Stimulated activated CD8-positive, alpha-beta memory T cell treated with anti-CD3 and anti-CD28 coated beads, Interleukin-7, amount 100 ng/mL, for 24 hours (primary cell): Measurements from ENCODE around the gene NUB1.
A peak's percentile ranks its signal among the peaks of the same experiment; 100 is the strongest.

ENCODE experiments used
- DNase-seq: peaks from one replicate; pipeline ENCODE4 v3.0.0-alpha.2; 2020; ENCODE audit warnings: low read depth

Gene NUB1

DNA sequence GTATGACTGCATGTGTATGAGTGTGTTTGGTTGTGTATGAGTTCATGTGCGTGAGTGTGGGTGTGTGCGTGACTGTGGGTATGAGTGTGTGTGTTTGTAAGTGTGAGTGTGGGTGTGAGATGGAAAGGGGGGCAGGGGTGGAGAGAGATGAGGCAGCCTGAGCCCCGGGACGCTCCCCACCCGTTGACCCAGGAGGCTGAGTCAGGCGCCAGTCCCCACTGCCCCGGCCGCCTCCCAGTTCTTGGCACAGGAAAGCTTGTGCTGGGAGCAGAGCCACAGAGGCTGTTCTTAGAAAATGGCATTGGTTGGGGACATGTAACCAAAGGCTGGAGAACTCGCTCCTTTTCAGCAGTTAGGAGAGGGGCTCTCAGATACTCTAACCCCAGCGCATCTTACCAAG is 27.8 kb upstream of the NUB1 start:
- no peak for DNase-seq

DNA sequence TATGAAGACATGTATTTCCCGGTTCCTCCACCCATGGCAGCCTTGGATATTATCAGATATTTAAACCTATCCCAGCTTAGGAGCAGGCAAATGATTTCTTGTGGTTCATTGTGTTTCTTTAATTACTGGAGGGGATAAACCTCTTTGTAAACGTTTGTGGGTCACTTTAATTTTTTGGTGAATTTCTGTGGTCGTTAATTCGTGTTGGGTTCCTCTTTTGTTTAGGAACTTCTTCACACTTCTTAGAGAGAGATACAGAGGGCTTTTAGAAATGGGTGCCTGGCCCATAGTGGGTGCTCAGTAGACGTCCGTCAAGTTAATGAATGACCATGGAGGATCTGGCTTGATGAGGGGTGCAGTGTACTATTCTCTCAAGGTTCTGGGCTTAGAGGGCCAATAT is 27.2 kb upstream of the NUB1 start:
- no peak for DNase-seq

DNA sequence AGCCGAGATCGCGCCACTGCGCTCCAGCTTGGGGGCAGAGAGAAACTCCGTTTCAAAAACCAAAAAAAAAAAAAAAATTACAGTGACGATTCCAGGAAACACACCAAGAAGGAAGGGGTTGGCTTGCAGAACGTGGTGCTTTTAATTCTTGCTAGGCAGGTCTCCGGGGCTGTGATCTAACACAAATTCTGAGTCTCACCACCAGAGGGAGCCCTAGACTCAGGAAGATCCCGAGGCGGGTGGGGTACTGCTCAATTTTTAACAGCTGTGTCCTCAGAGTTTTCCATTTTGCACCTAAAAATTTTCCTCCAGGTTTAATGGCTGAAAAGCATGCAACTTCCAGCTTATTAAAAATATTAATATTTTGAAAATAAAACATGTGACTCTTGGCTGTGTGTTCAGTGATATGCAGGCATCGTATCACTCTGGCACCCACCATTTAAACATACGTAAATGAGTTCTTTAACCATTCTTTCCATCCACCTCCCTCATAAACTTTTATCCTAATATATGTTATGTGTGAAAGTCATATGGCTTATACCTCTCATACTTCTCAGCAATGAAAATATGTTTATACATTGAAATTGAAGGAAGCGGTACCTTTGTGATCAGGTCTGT is 26.5 kb upstream of the NUB1 start:
- DNase-seq, result peak; percentile 47

DNA sequence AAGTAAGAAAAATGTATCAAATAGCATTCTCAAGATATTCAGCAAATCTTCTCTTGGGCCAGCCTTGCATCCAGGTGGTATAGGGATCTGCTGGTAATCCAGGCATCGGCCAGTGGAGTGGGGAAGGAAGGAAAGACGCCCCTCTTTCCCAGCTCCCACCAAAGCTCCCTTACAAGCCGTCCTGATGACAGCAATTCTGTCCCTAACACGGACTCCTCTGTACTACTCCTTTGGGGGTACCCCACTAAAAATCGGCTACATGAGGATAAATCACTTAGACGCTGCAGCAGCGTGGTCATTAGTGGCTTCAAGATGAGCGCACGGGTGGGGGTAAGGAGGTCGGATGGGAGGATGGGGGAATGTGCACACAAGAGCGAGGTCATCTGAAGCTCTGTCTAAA is 24.7 kb upstream of the NUB1 start:
- DNase-seq, result no peak

DNA sequence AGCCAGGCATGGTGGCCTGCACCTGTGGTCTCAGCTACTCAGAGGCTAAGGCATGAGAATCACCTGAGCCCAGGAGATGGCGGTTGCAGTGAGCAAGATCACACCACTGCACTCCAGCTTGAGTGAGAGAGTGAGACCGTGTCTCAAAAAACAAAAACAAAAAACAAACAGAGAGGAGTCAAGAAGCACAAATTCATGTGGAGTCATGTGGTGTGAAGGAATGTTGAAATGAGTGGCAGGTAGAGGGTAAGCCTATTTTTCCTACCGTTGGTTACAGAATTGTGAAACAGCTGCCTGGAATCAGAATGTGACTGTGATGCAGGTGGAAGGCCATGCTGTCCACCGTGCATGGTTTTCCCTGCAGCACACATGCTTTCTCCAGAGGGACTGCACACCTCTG is 23.7 kb upstream of the NUB1 start:
- DNase-seq, result no peak

DNA sequence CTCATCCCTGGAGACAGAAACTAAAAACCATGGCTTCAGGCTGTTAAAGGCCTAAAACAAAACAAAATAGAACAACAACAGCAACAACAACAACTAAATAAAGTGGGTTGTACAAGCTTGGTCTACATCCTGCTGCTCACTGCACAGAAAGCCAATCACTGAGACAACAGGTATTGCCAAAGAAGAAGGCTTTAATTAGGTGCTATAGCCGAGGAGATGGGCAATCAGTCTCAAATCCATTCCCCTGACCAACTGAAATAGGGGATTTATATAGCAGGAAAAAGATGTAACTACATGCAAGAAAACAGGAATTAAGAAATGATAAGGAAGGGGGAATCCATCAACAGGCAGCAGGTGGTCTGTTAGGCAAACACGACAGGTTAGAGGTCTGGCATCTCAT is 22.4 kb upstream of the NUB1 start:
- no peak for DNase-seq

DNA sequence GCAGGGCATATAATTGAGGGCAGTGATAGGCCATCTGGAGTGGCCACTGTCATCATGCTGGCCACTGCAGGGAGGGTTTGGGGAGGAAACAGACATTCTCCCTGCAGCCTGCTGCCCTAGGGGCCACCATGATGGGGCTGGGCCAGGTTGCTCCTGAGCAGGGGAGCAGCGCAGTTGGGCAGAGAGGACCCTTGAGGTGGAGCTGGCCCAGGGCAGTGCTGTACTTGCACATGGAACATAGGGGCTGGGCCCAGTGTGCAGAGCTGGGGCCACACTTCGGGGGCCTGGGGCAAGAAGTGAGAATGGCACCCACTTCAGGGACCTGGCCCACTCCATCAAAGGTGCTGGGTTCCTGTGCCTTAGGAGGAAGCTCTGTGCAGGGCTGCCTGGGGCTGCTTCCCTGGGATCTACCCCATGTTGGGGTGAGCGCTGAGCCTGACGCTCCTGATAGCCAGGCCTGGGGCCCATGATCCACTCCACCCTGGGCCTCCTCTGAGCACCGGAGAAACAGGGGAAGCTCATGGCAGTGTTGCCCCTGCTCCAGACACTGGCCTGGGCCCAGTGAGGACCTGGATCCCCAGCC is 21.3 kb upstream of the NUB1 start:
- DNase-seq, result no peak

DNA sequence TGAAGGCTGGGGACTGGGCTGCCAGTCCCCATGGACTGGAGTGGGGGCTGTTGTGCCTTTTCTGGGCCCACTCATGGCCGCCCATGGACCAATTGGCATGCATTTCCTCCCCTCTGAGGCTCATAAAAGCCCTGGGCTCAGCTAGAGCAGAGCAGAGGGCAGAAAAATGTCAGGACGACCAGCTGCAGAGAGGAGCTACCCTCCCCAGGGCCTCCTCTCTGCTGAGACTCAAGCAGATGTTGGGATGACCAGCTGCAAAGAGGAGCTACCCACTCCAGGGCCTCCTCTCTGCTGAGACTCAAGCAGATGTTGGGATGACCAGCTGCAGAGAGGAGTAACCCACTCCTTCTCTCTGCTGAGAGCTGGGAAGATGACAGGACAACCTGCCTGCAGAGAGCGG is 20.3 kb upstream of the NUB1 start:
- no peak for DNase-seq

DNA sequence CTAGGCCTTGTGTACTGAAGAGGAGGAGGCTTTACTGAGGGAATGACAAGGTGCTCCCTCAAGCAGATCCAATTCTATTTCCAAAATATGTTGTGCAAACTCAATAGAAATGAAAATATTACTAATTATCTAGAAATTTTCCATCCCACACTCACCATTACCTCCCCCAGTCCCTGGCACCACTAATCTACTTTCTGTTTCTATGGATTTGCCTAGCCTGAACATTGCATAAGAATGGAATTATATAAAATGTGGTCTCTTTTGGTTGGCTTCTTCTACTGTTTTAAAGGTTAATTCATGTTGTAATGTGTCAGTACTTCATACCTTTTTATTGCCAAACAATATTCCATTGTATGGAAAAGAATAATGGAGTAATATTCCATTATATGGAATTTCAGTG is 18.7 kb upstream of the NUB1 start:
- no peak for DNase-seq

DNA sequence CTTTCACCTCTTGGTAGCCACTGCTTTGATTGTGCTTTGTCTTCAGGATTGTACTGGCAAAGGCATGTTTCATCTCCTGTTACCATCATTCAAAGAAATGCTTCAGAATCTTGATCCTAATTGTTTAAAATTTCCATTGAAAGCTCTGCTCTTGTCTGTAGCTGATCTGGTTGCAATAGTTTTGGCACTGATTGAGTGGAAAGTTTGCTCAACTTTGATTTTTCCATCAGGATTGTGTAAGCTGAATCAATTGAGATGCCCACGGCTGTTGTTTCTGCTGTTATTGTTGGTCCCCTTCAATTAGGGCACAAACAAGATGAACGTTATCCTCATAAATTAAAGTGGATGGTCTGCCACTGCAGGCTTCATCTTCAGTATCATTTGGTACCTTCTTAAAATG is 14.6 kb upstream of the NUB1 start:
- DNase-seq, result no peak

DNA sequence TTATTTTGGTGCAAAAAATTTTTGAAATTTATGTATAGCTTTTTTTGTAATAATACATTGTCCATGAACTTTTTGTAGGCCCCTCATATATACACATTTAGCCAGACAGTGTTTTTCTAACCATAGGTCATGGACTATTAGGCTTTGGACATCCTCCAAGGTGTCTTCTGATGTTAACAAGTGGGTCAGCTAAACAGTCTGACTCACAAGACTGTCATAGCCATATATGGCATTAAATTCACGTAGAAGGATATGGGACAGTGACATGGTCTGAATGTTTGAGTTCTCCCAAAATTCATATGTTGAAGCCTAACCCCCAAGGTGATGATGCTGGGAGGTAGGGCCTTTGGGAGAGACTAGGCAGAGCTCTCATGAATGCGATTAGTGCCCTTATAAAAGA is 14.0 kb upstream of the NUB1 start:
- no peak for DNase-seq

DNA sequence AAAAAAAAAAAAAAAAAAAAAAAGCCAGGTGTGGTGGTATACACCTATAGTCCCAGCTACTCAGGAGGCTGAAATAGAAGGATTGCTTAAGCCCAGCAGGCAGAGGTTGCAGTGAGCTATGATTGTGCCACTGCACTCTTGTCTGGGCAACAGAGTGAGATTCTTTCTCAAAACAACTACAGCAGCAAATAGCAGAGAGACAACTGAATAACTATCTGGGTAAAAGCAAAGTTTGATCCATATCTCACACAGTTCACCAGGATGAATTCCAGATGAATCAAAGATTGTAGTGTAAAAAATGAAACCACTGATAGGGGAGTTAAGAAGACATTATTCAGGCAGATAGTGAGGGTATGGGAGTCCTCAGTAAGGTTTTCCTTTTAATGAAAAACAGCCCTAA is 11.4 kb upstream of the NUB1 start:
- no peak for DNase-seq

DNA sequence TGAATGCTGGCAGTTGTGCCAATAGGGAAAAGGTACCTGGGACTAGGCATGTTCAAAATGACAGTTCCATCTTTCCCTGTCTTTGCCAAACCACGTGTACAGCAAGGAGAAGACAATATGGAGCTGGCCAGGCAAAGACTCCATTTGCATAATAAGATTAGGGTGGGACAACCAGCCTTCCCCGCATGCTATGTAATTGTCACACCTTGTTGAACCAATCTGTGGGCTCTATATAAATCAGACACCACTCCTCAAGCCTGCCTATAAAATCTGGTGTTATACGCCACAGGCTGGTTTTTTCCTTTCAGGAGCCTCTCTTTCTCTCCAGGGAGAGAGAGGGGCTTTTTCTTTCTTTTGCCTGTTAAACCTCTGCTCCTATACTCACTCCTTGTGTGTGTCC is 11.0 kb upstream of the NUB1 start:
- no peak for DNase-seq

DNA sequence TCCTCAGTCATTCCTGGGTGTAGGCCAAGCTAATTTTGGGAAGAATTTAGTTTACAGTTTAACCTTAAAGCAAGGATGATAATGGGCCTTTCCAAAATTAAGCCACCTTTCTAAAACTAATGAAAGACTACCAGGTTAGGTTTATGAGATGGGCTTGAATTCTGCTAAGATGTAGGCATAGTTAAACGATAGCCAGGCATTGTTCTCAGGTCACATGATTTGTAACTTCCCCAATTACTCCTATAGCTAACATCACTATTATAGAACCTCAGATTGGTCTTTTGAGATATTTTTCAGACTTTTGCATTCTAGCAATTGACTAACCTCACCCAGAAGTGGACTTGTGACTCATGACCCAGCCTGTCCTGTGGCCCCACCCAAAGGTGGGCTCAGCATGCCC is 7.0 kb upstream of the NUB1 start:
- DNase-seq, result no peak

DNA sequence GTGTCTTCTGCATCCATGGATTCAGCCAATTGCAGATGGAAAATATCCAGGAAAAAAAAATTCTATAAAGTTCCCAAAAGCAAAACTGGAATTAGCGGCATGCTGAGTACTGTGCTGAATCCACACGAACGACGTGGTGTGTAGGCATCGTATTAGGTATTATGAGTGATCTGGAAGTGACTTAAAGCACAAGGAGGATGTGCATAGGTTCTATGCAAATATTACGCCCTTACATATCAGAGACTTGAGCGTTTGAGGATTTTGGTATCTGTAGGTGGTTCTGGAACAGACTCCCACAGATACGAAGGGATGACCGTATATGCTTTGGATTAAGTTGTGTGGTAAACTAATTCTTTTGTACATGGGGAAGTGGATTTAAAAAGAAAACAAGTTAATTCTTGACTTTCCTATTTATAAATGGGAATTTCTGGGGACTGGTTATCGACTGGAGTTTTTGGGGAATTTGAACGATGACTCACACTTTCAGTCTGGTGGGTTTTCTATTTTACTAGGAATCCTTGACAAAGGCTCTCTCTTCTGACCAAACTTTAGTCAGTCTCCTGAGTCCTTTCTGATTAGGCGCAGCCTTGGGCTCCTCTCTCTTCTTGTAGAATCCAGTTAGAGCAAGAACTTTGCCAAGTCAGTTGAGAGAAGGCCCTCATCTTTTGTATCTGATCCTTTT is 5.4 kb upstream of the NUB1 start:
- DNase-seq, result no peak

DNA sequence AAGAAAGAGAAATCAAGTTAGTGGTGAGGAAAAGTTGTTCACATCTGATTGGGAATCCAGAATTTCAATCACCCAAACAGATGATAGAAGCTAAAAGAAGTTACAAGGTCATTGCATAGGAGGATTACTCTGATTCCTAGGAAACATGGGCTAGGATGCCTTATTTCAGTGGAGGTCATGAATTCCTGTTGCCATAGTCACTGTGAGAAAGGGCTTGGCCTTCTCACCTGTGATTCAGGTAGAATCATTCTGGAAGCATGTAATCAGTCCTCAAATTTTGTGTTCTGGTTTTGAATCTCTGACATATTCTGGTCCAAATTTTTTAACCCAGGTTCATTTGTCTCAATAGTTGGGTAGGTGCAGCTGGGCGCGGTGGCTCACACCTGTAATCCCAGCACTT is 4.3 kb upstream of the NUB1 start:
- no peak for DNase-seq

DNA sequence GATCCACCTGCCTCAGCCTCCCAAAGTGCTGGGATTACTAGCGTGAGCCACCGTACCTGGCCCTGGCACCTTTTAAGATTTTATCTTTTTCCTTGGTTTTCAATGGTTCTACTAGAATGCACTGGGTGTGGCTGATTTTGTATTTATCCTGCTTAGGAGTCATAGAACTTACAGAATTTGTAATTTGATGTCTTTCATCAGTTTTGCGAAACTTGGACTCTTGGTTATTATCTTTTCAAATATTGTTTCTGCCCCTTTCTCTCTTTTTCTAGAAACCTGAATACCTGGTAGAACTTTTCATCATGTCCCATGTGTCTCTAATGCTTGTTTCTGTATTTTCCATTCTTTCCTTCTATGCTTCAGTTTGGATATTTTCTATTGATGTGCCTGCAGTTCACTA is 2.8 kb upstream of the NUB1 start:
- DNase-seq, result no peak

DNA sequence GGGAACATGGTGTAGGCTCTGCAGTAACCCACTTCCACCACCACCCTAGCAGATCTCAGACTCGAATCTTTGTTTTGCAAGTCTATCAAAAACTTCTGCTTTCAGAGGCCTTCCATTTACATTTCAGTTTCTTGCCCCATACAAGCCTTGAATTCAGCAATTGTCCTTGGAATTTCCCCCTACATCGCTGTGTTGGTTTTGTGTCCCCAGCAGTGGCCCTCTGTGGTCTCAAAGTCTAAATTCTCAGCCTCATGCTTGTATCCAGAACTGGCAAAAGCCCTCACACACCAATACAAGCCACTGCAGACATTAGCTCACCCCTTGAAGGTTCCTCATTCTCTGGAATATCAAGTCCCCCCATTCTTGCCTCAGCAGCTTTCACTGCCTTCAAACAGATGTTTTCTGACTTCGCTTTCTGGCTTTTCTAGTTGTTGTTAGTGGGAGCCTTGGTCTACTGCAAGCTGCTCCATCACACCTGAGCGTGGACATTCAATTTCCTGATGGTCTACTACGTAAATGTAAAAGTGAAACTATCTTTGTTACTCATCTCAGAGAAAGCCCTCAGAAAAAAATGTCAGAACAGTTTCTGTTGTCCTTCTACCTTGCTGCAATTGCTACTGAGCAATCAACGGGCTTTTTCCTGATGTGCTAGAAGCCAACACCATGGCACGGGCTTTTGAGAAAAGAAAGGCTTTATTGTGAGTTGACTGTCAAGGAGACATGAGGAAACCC is 1.8 kb upstream of the NUB1 start:
- DNase-seq, result no peak

DNA sequence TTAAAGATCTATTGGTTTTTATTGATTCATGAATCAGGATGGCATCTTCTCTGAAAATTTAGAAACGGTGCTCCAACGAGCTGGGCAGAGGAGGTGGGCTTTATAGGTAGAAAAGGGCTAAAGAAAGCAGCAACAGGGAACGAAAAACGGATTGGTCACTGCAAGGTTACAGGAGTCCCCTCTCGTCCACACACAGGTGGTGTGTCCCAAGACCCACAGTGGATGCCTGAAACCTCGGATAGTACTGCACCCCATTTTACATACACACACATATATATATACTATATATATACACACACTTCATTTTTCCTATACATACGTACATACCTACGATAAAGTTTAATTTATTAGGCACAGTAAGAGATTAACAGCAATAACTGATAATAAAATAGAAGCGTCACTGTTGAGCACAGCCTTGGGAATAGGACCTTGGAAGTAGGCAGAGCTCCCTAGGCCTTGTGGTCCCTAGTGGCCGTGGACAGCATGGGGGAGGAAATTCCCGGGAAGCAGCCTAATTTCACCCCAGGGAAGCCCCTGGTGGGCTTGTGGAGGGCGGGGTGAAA is 737 bp upstream of the NUB1 start:
- DNase-seq, result no peak

DNA sequence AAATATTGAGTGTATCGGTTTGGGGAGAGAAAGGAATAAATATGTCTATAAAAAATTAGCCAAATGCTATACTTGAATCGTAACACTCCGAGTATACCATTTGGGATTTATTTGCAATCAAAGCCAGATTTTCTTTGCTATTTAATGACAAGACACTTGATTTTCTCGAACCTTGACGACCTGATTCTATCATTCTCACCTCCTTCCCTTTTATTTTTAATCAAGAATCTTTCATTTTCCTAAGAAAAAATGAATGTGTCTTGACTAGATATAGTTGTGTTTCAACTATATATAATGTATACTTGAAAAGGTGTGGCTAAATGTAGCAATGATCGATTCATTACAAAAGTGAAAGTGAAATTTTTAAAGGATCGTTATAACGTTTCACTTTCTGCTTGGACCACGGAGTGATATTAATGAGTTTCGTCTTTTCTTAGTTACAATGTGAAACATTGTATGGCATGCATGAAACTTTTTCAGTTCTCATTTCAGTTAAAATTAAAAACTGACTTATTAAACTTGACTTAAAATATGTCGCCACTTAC is 562 bp downstream of the NUB1 start:
- no peak for DNase-seq

DNA sequence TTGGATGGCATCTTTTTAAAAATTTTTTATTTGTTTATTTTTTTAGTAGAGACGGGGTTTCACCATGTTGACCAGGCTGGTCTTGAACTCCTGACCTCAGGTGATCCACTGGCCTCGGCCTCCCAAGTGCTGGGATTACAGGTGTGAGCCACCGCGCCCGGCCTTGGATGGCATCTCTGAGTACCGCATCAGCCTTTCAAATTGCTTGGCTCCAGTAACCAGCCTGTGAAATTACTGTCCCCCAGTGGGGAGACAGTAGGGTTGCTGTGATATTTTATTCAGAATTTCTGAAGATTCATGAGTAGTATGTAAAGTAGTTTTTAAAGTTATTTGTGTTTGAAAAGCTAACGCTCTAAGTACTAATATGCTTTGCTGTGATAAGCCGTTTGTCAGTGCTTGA is 1.2 kb downstream of the NUB1 start:
- DNase-seq, result no peak

DNA sequence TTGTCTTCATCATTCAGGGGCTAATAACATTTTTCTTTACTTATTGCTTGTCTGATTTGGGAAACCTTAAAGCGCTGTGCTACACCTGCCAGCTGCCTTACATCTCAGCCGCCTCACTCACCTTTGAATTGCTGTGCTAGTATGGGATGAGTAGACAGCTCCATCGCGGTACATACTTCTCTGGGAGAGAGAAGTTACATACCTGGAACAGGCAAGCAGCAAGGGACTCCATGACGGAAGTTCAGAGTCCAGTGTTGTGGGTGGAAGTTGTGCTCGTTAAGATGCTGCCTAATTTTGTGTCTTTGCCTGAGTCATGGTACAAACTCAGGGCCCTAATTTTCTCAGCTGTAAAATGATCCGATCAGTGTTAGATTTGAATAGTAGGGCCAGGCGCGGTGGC is 1.9 kb downstream of the NUB1 start:
- DNase-seq, result no peak
